GM18907 (cell line): Measurements from ENCODE around the gene PCDHGB4.
"Not testable (repeated sequence)": the region's sequence is repeated elsewhere in the genome, so short reads cannot be mapped to it uniquely, and the experiment has no call there.

Source experiments
- ATAC-seq: cut with Tn5 transposase; IDR thresholded peaks from one replicate; pipeline ENCODE4 v1.9.1; 2021; ENCODE audit warnings: mild to moderate bottlenecking, moderate library complexity; ENCODE audit not compliant: unreplicated experiment

PCDHGB4 gene

DNA sequence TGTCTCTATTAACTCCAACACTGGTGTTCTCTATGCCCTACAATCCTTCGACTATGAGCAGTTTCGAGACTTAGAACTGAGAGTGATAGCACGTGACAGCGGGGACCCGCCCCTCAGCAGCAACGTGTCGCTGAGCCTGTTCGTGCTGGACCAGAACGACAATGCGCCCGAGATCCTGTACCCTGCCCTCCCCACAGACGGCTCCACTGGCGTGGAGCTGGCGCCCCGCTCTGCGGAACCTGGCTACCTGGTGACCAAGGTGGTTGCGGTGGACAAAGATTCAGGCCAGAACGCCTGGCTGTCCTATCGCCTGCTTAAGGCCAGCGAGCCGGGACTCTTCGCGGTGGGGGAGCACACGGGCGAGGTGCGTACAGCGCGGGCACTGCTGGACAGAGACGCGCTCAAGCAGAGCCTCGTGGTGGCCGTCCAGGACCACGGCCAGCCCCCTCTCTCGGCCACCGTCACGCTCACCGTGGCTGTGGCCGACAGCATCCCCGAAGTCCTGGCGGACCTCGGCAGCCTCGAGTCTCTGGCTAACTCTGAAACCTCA, 35.3 kb downstream of the PCDHGB4 start:
- no peak for ATAC-seq

- ATAC-seq, result no peak
Observed at GRCh38 chr5:141427783-141428426, 40.4 kb downstream of the PCDHGB4 start.

GRCh38 chr5:141430332-141431113, 43.0 kb downstream of the PCDHGB4 start, which contains the start of gene PCDHGA12:
TSS of gene PCDHGA12 (plus strand) at chr5:141430507. CDS start at chr5:141430760, 253 bp downstream.
- ATAC-seq, result peak; percentile 90

- ATAC-seq, result no peak
Observed at GRCh38 chr5:141431286-141431685, 43.8 kb downstream of the PCDHGB4 start.

- ATAC-seq, result not testable (repeated sequence)
Observed at GRCh38 chr5:141432308-141432707, 44.8 kb downstream of the PCDHGB4 start.

DNA sequence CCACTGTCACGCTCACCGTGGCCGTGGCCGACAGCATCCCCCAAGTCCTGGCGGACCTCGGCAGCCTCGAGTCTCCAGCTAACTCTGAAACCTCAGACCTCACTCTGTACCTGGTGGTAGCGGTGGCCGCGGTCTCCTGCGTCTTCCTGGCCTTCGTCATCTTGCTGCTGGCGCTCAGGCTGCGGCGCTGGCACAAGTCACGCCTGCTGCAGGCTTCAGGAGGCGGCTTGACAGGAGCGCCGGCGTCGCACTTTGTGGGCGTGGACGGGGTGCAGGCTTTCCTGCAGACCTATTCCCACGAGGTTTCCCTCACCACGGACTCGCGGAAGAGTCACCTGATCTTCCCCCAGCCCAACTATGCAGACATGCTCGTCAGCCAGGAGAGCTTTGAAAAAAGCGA, 45.2 kb downstream of the PCDHGB4 start:
- ATAC-seq, result not testable (repeated sequence)

DNA sequence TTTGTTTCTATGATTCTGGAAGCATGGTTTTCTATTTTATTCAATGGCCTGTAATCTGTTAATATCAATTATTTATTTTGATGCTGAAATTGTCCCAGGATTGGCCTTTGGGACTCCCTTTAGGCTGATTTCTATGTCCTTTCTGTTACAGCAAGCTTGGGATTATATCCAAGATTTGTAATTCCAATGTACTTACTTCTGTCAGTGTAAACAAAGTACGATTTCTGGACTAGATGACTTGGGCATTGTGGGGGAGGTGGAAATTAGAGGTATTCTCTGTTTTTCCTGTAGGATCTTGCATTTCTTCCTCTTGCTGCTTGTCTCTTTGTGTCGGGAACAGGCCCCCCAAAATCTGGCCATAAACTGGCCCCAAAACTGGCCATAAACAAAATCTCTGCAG, 46.5 kb downstream of the PCDHGB4 start:
- ATAC-seq, result no peak

GRCh38 chr5:141437221-141437620, 49.7 kb downstream of the PCDHGB4 start:
- no peak for ATAC-seq

DNA sequence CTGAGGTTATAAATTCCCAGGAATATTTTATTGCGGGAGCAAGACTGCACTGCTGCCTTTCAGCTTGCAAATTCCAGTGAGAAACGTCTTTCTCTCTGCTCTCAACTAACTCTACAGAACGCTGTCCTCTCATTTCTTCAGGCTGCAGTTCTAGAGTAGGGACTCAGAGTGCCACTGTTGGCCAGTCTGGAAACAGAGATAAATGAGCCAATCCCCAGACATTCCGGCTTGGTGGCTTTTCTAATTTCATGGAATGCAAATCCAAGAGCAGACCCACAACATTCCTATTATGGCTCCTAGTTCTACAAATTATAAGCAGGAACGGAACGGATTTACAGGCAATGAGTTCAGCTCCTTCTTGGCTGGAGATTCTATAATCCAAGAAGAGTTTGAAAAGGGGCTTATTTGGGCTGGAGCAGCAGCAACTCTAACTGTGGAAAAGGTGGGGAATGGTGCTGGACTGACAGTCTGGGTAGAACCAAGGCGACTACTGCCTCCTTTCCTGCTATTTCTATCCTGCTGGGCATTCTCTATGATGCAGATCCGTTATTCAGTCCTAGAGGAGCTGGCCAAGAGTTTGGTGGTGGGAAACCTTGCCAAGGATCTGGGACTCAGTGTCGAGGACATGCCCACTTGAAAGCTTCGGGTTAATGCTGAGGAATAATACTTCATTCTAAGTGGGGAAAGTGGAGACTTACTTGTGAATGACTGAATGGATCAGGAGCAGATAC, 52.1 kb downstream of the PCDHGB4 start:
- ATAC-seq, result no peak
